Gastroesophageal sphincter (tissue), 4 donors: ENCODE measurements around the gene MEX3A. TPM values are rescaled to one million over a fixed set of nuclear protein-coding genes. Genes with fewer than 3 reads are reported as not detected.

Source experiments
- ATAC-seq: fragments of 150-250 bp; one replicate; pipeline ENCODE4 v1.9.1; 2016; ENCODE audit warnings: mild to moderate bottlenecking, moderate library complexity
- H3K27ac ChIP-seq, 4 donors: fragments of 200-600 bp; sonication (generic) in 3 of 4; 1 replicate in 3 of 4; 2 replicates in 1 of 4; pipeline ENCODE4 v1.5.1; 2016 to 2019
- H3K27me3 ChIP-seq: fragments of 200-600 bp; sonication (generic); one replicate; pipeline ENCODE4 v1.5.1; 2019
- H3K36me3 ChIP-seq, 2 donors: fragments of 200-600 bp; sonication (generic); one replicate each; pipeline ENCODE4 v1.5.1; 2019; ENCODE audit warnings: control low read depth in 1 of 2
- H3K4me1 ChIP-seq, 3 donors: fragments of 200-600 bp; sonication (generic); 1 replicate in 2 of 3; 2 replicates in 1 of 3; pipeline ENCODE4 v1.5.1; 2016 to 2019; ENCODE audit warnings: control low read depth in 2 of 3
- H3K4me3 ChIP-seq, 2 donors: fragments of 200-600 bp; sonication (generic); one replicate each; pipeline ENCODE4 v1.5.1; 2019; ENCODE audit warnings: mild to moderate bottlenecking in 1 of 2, moderate library complexity in 1 of 2
- H3K9me3 ChIP-seq, 3 donors: fragments of 200-600 bp; sonication (generic); one replicate each; pipeline ENCODE4 v1.5.1; 2017 to 2019; ENCODE audit warnings: control low read depth in 2 of 3
- CTCF ChIP-seq, 4 experiments: fragments of 200-600 bp in 2 of 4; fragments of 450-650 bp in 2 of 4; sonication (generic) in 1 of 4; IDR thresholded peaks; one replicate each; pipeline ENCODE4 v1.5.1; 2017 to 2019; ENCODE audit warnings: antibody characterized with exemption in 4 of 4, mild to moderate bottlenecking in 2 of 4, moderate library complexity in 2 of 4
- EP300 ChIP-seq: sonication (generic); formaldehyde crosslinking; IDR thresholded peaks from one replicate; pipeline ENCODE4 v1.6.1; 2017; ENCODE audit warnings: antibody characterized with exemption, mild to moderate bottlenecking
- POLR2A ChIP-seq, 2 donors: fragments of 450-650 bp; IDR thresholded peaks; one replicate each; pipeline ENCODE4 v1.6.1; 2017; ENCODE audit warnings: antibody characterized with exemption in 2 of 2, mild to moderate bottlenecking in 2 of 2, moderate library complexity in 1 of 2
- POLR2AphosphoS5 ChIP-seq: sonication (generic); formaldehyde crosslinking; IDR thresholded peaks from one replicate; pipeline ENCODE4 v1.6.1; 2017; ENCODE audit warnings: antibody characterized with exemption
- WGBS, 2 donors: methylation state at CpG; one replicate each; pipeline ENCODE4 v1.1.5; 2018; ENCODE audit warnings: low coverage in 1 of 2; 5-methylcytosine and 5-hydroxymethylcytosine counted together
- total RNA-seq, 4 donors: library from RNA; depleted of rRNA; stranded (reverse); fragments of >200 nt; gene quantifications; one replicate each; pipeline ENCODE4 v1.1.0, GENCODE V29; 2016

The MEX3A gene
- total RNA-seq, 4 donors from 2014 or later: under 0.01 to 0.78 (median 0.52) TPM

GRCh38 chr1:156062189-156062588 is 20.1 kb downstream of the MEX3A start:
- H3K27ac ChIP-seq: no peak overlapping the region
- ATAC-seq: no peak

DNA sequence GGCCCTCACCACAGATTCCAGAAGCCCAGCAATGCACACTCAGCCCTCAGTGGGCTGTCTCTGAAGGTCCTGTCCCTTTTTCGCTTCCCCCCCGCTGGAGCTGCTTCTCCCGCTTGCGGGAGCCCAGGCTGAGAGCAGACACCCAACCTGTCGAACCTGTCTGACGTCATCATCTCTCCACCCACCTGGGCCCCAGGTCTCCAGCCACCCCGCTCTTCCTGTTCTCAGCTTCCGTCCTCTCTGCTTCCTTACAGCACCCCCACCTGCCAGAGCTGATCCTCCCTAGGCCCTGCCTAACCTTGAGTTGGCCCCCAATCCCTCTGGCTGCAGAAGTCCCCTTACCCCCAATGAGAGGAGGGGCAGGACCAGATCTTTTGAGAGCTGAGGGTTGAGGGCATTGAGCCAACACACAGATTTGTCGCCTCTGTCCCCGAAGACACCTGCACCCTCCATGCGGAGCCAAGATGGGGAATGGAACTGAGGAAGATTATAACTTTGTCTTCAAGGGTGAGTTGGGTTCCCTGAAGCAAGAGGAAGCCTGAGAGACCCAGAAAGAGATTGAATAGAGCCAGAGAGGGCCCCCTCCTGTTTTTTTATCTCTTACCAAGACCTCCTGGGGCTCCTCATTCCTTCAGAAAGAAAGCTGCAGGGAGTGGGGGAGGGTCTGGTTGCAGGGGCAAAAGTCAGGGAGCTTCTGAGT is 21.2 kb downstream of the MEX3A start, which contains the start of gene RAB25:
TSS of gene RAB25 (plus strand) at position 224 of the 700 bp plus-strand sequence. CDS start at position 465, 241 bp downstream.
- no peak for ATAC-seq
- 33 to 37% methylated on average over 4 to 6 of the region's 11 CpGs for WGBS, 2 donors

More at GRCh38 chr1:156062189-156062588, 20.1 kb downstream of the MEX3A start:
- Histone ChIP-seq H3K4me3 (no peak overlapping the region), H3K9me3 (no peaks in the 10 kb centered on the region), H3K27me3 (no peaks in the 10 kb centered on the region), H3K36me3 (peaks cover 0 to 14% of the 10 kb centered on the region in 2 donors), H3K4me1 (no peaks in the 10 kb centered on the region)
- WGBS, 2 donors: 50% methylated on average over 1 of the region's 3 CpGs; no CpG with 5 or more reads in 1 of the 2 donors
- TF ChIP-seq EP300 (no peak), POLR2A (IDR thresholded peaks at IDR 0.05) (no peak), CTCF (IDR thresholded peaks at IDR 0.05) (no peak), POLR2AphosphoS5 (no peak)

DNA sequence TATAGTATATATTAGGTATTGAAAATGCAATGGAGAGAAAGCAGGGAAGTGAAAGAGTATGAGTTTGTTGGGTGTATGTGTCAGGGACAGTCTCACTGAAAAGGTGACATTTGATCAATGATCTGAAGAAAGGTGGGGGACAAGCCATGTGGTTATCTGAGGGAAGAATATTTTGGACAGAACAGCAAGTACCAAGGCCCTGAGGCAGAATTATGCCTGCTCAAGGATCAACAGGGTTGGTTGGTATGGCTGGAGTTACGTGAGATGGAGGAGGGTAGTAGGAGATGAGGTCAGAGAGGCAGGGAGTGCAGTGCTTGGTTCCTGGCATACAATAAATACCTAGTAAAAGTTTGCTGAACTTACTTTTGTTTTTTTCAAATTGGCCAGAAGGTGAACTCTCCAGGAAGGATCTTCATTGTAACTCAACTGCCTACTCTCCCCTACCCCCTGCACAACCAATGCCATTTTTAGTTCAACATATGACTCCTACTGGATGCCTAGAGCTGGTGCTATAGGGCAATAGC is 25.9 kb downstream of the MEX3A start:
- 91 to 92% methylated on average over 1 of the region's 1 CpG for WGBS, 2 donors
- Histone ChIP-seq H3K4me1 (peaks cover 0 to 29% (median 8%) of the 10 kb centered on the region in 3 donors), H3K4me3 (no peak overlapping the region), H3K36me3 (peaks cover 0 to 22% of the 10 kb centered on the region in 2 donors), H3K27me3 (no peaks in the 10 kb centered on the region), H3K27ac (no peak overlapping the region), H3K9me3 (no peaks in the 10 kb centered on the region)
- TF ChIP-seq POLR2A (IDR thresholded peaks at IDR 0.05) (no peak), EP300 (no peak), POLR2AphosphoS5 (no peak), CTCF (IDR thresholded peaks at IDR 0.05) (no peak)
- ATAC-seq: no peak

More for the DNA sequence above, 21.2 kb downstream of the MEX3A start, which contains the start of gene RAB25:
- H3K27me3 ChIP-seq: no peaks in the 10 kb centered on the region
- H3K4me1 ChIP-seq: peaks cover 0 to 4% (median 0%) of the 10 kb centered on the region in 3 donors
- no peak within 1 kb of the TSS for H3K4me3 ChIP-seq
- TF ChIP-seq POLR2AphosphoS5 (no peak), EP300 (no peak), POLR2A (IDR thresholded peaks at IDR 0.05) (no peak), CTCF (IDR thresholded peaks at IDR 0.05) (no peak)
- no peak within 1 kb of the TSS for H3K27ac ChIP-seq
- no peaks in the 10 kb centered on the region for H3K9me3 ChIP-seq
- H3K36me3 ChIP-seq: peaks cover 0 to 21% of the 10 kb centered on the region in 2 donors

DNA sequence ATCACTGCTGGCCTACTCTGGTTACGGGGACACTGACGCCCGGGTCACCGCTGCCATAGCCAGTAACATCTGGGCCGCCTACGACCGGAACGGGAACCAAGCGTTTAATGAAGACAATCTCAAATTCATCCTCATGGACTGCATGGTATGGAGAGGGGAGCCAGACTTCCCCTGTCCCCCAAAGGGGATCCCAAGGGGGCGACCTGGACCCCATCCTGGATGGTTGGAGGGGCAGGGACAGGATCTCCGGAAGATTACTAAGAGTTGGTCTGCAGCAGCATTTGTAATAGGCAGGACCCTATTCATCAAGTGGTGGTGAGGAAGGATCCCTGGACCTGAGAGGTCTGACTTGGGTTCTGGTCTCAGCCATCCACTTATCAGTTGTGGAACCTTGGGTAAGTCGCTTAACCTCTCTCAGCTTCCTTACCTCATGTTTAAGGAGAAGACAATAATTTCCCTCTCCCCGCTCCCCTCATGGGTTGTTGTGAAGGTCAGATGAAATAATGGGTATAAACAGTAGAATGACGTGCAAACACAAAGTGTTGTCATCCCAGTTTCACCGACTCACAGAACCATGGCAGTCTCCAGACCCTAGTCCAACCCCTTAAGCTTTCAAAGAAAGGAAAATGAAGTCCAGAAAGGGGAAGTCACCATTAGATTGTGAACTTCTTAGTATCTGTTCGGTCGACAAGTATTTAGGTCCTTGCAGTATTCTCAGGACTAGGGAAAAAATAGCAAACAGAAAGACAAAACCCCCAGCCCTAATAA is 26.8 kb downstream of the MEX3A start:
- no peaks in the 10 kb centered on the region for H3K9me3 ChIP-seq
- H3K4me1 ChIP-seq: peaks cover 0 to 29% (median 8%) of the 10 kb centered on the region in 3 donors
- 43 to 49% methylated on average over 5 to 6 of the region's 17 CpGs for WGBS, 2 donors
- H3K27me3 ChIP-seq: no peaks in the 10 kb centered on the region
- peaks cover 0 to 31% of the 10 kb centered on the region in 2 donors for H3K36me3 ChIP-seq
- H3K27ac ChIP-seq: peak overlapping the region; percentile 2 to 96 (median 94)
- ATAC-seq: no peak
- H3K4me3 ChIP-seq: peak overlapping the region; percentile 49 to 80
- TF ChIP-seq POLR2A (IDR thresholded peaks at IDR 0.05): no peak
- no peak for TF ChIP-seq CTCF (IDR thresholded peaks at IDR 0.05)
- TF ChIP-seq EP300: no peak
- TF ChIP-seq POLR2AphosphoS5: no peak
